Endothelial cell of umbilical vein (primary cell): ENCODE measurements around the gene AUTS2. TPM values are rescaled to one million over a fixed set of nuclear protein-coding genes. Genes with fewer than 3 reads are reported as not detected.

Experiments
- BruUV-seq: library from RNA; stranded (reverse); fragments of 400-500 nt; replicated peaks from 2 replicates; lab custom pipeline; 2021; lab: Mats Ljungman, UMichigan
- CTCF ChIA-PET: fragments of 300-600, 350-600 bp; sonication (Branson Sonifier 250); formaldehyde crosslinking; loops from one replicate; lab custom pipeline; 2021; ENCODE audit warnings: antibody characterized with exemption, inconsistent platforms; lab: Charles Lee
- POLR2A ChIA-PET: fragments of 300-600, 350-600 bp; sonication (Branson Sonifier 250); formaldehyde crosslinking; loops from one replicate; lab custom pipeline; 2021; ENCODE audit warnings: antibody characterized with exemption, inconsistent platforms; lab: Charles Lee
- DNase-seq: peaks from one replicate; pipeline ENCODE4 v3.0.0-alpha.2; 2011; ENCODE audit warnings: low read depth, low spot score
- FAIRE-seq: peaks from 2 replicates; lab custom pipeline; 2011; peaks lifted over from hg19 to GRCh38; lab: Jason Lieb, UNC
- H2AFZ ChIP-seq: 2 replicates; pipeline ENCODE4 v1.6.0; 2012; ENCODE audit warnings: low read depth, low read length, control low read depth, inconsistent platforms
- H3K27ac ChIP-seq: 2 replicates; pipeline ENCODE4 v1.5.1; 2011; ENCODE audit warnings: low read depth, mild to moderate bottlenecking, control low read depth, low read length, moderate library complexity; ENCODE audit not compliant: insufficient read depth
- H3K27me3 ChIP-seq, 2 experiments: 2 replicates each; pipeline versions ENCODE4 v1.6.0 to v1.6.1; 2011; ENCODE audit warnings: low read length in 2 of 2, mixed read lengths in 1 of 2; ENCODE audit not compliant: control insufficient read depth in 2 of 2, insufficient read depth in 2 of 2
- H3K36me3 ChIP-seq, 2 experiments: 2 replicates in 1 of 2; 3 replicates in 1 of 2; pipeline ENCODE4 v1.5.1; 2011; ENCODE audit warnings: low read length in 2 of 2, mild to moderate bottlenecking in 1 of 2, moderate library complexity in 1 of 2; ENCODE audit not compliant: control insufficient read depth in 2 of 2, insufficient read depth in 2 of 2; ENCODE audit errors: extremely low read depth in 1 of 2
- H3K4me1 ChIP-seq: 3 replicates; pipeline ENCODE4 v1.5.1; 2011; ENCODE audit warnings: mild to moderate bottlenecking, low read length; ENCODE audit not compliant: control insufficient read depth, insufficient read depth; ENCODE audit errors: extremely low read depth
- H3K4me2 ChIP-seq: 2 replicates; pipeline ENCODE4 v1.6.1; 2011; ENCODE audit warnings: low read length, control low read depth, mixed read lengths; ENCODE audit not compliant: insufficient read depth
- H3K4me3 ChIP-seq, 3 experiments: fragments of 200-600 bp in 1 of 3; sonication (generic), shearing (Covaris generic) in 1 of 3; replicated peaks in 1 of 3; 2 replicates each; pipeline ENCODE4 v1.5.1; 2011 to 2016; ENCODE audit warnings: control low read depth in 3 of 3, low read length in 3 of 3, mild to moderate bottlenecking in 2 of 3, inconsistent platforms in 1 of 3, low read depth in 1 of 3, moderate library complexity in 1 of 3; ENCODE audit not compliant: insufficient read depth in 1 of 3
- H3K79me2 ChIP-seq: 2 replicates; pipeline ENCODE4 v1.6.0; 2012; ENCODE audit warnings: low read length, inconsistent platforms; ENCODE audit not compliant: control insufficient read depth, insufficient read depth
- H3K9ac ChIP-seq: replicated peaks from 2 replicates; pipeline ENCODE3; 2011; ENCODE audit warnings: low read length, control low read depth; ENCODE audit not compliant: insufficient read depth; ENCODE audit errors: extremely low read depth
- H3K9me1 ChIP-seq: replicated peaks from 3 replicates; pipeline ENCODE4 v1.6.0; 2011; ENCODE audit warnings: mild to moderate bottlenecking, low read length; ENCODE audit not compliant: control insufficient read depth, insufficient read depth; ENCODE audit errors: extremely low read depth
- H3K9me3 ChIP-seq: replicated peaks from 2 replicates; pipeline ENCODE4 v1.5.1; 2012; ENCODE audit warnings: low read length, inconsistent platforms; ENCODE audit not compliant: control insufficient read depth, insufficient read depth
- H4K20me1 ChIP-seq: replicated peaks from 2 replicates; pipeline ENCODE3; 2011; ENCODE audit warnings: mild to moderate bottlenecking, low read length; ENCODE audit not compliant: control insufficient read depth, insufficient read depth; ENCODE audit errors: extremely low read depth
- CTCF ChIP-seq, 2 donors: IDR thresholded peaks; 1 replicate in 1 of 2; 2 replicates in 1 of 2; pipeline ENCODE4 v1.5.1; 2011; ENCODE audit warnings: low read length in 2 of 2, mild to moderate bottlenecking in 2 of 2, moderate library complexity in 2 of 2, control low read depth in 1 of 2, inconsistent platforms in 1 of 2, low read depth in 1 of 2; ENCODE audit not compliant: insufficient read depth in 1 of 2; ENCODE audit errors: extremely low read depth in 1 of 2
- EZH2 ChIP-seq: IDR thresholded peaks from 2 replicates; pipeline ENCODE4 v1.6.1; 2012; ENCODE audit warnings: borderline replicate concordance, low read depth, mild to moderate bottlenecking, moderate library complexity, low read length, inconsistent platforms; ENCODE audit not compliant: severe bottlenecking
- FOS ChIP-seq: IDR thresholded peaks from 2 replicates; pipeline ENCODE4 v1.6.1; 2011; ENCODE audit warnings: mild to moderate bottlenecking, low read length, moderate library complexity, borderline replicate concordance; ENCODE audit not compliant: insufficient read depth
- GATA2 ChIP-seq: IDR thresholded peaks from 2 replicates; pipeline ENCODE4 v1.7.0; 2011; ENCODE audit warnings: low read depth, mild to moderate bottlenecking, moderate library complexity, mixed read lengths, low read length; ENCODE audit not compliant: insufficient read length, insufficient read depth
- JUN ChIP-seq: IDR thresholded peaks from 2 replicates; pipeline ENCODE4 v1.6.1; 2011; ENCODE audit warnings: borderline replicate concordance, low read depth; ENCODE audit not compliant: insufficient read length, insufficient read depth
- MAX ChIP-seq: IDR thresholded peaks from 2 replicates; pipeline ENCODE4 v1.6.1; 2011; ENCODE audit not compliant: insufficient read depth, insufficient read length
- MYC ChIP-seq: IDR thresholded peaks from one replicate; pipeline ENCODE4 v1.6.1; 2011; ENCODE audit warnings: mild to moderate bottlenecking, low read depth, low read length
- POLR2A ChIP-seq: IDR thresholded peaks from 2 replicates; pipeline ENCODE4 v1.6.1; 2012; ENCODE audit warnings: low read depth, mild to moderate bottlenecking, control low read depth, low read length
- POLR2AphosphoS5 ChIP-seq: IDR thresholded peaks from 2 replicates; pipeline ENCODE4 v1.6.1; 2012; ENCODE audit warnings: low read depth, mild to moderate bottlenecking, control low read depth, low read length, moderate library complexity; ENCODE audit not compliant: insufficient read depth
- dilution Hi-C: fragments of 300-500 bp; cut with MboI; formaldehyde crosslinking; loops from one replicate; pipeline ENCODE4 v1.15.0; 2019; ENCODE audit warnings: low sequenced_read_pairs; ENCODE audit not compliant: extremely low pct_ligation_motif_present
- intact Hi-C: fragments of 100-400 bp; cut with micrococcal nuclease; formaldehyde crosslinking; loops from one replicate; pipeline ENCODE4 v1.10.0; 2022
- polyA plus RNA-seq, 4 experiments: library from polyadenylated mRNA; depleted of rRNA in 3 of 4; stranded (reverse) in 3 of 4; unstranded in 1 of 4; fragments of >200 nt; gene quantifications; 2 replicates each; pipeline versions ENCODE4 v1.2.1 to v1.2.3, GENCODE V29; 2011 to 2012; ENCODE audit warnings: missing spikeins in 1 of 4
- total RNA-seq: library from RNA; stranded (reverse); gene quantifications from 2 replicates; pipeline ENCODE4 v1.2.3, GENCODE V29; 2021

The AUTS2 gene
- total and polyA plus RNA-seq, 2 donors (not counting 3 experiments of a cell fraction or from before 2014, with no cell fraction given): 0.59 to 8.0 TPM

GRCh38 chr7:70005891-70006260 is 407.6 kb downstream of the AUTS2 start:
- FAIRE-seq (no peak), DNase-seq (no peak)
- Histone ChIP-seq H3K79me2 (no peaks in the 10 kb centered on the region), H3K4me3 (no peak overlapping the region), H3K27me3 (no peaks in the 10 kb centered on the region), H3K27ac (no peak overlapping the region), H3K9me3 (no peaks in the 10 kb centered on the region), H3K36me3 (no peaks in the 10 kb centered on the region), H4K20me1 (no peaks in the 10 kb centered on the region), H2AFZ (no peak overlapping the region), H3K9me1 (no peaks in the 10 kb centered on the region), H3K9ac (no peak overlapping the region), H3K4me1 (no peaks in the 10 kb centered on the region), H3K4me2 (no peak overlapping the region)
- dilution Hi-C loops: no loop called here
- BruUV-seq: no TSS peak
- no peak for TF ChIP-seq MYC
- TF ChIP-seq FOS: no peak
- TF ChIP-seq POLR2A: no peak
- no peak for TF ChIP-seq EZH2
- no peak for TF ChIP-seq POLR2AphosphoS5
- TF ChIP-seq CTCF (IDR thresholded peaks at IDR 0.05; ENCODE audit: extremely low read depth in 1 of 2, insufficient read depth in 1 of 2, low read depth in 1 of 2, low read length in 2 of 2): no peak
- no peak for TF ChIP-seq JUN
- no peak for TF ChIP-seq MAX
- no peak for TF ChIP-seq GATA2
- intact Hi-C loops: no loop called here
- CTCF ChIA-PET: no interaction called here
- POLR2A ChIA-PET: no interaction called here
